ENCODE measurements around the gene NIPSNAP3A. TPM values are rescaled to one million over a fixed set of nuclear protein-coding genes. Genes with fewer than 3 reads are reported as not detected.

The NIPSNAP3A gene
- total RNA-seq: 82.7 and 112 TPM in 2 replicates

DNA sequence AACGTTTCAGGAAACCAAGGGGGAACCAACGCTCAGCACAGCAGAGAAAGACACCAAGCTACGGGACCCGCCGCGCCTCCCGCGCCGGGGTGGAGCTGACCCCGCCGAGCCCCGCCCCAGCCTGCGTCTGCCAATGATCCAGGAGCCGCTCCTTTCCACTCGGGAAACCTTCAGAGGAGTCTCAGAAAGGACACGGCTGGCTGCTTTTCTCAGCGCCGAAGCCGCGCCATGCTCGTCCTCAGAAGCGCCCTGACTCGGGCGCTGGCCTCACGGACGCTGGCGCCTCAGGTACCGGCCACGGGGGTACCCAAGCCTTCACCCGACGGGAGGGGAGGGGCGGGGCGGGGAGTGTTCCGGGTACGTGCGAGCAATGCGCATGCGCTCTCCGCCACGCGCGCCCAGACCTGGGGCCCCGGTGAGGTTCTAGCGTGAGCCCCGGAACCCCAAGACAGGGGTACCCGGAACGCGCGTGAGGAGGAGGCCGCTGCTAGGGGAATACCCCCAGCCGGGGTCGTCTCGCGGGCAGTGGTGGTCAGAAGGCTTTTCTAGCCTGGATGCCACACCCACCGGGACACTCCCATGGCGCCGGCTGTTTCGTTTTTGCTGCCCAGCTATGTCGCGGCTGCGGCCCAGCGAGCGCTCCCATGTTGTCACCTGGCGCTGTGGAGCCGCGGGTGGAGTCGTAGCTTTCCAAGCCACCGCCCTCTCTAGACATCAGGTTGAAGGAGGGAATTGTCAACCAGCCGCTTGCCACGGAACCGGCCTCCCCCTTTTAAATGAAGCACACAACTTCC, at the start of gene NIPSNAP3A:
Gene NIPSNAP3A (plus strand): TSS at position 119 of the 794 bp plus-strand sequence. CDS start 110 bp downstream, at position 229.

Other genes with a start within 250 kb of the NIPSNAP3A start
- gene OR13F1, start 243.4 kb upstream of the NIPSNAP3A start, total RNA-seq: not detected in 2 replicates
- gene OR13C4, start 220.5 kb upstream of the NIPSNAP3A start, total RNA-seq: not detected in 2 replicates
- not detected in 2 replicates for gene OR13C3, start 210.8 kb upstream of the NIPSNAP3A start, total RNA-seq
- not detected in 2 replicates for gene OR13C8, start 178.5 kb upstream of the NIPSNAP3A start, total RNA-seq
- not detected in 2 replicates for gene OR13C5, start 148.3 kb upstream of the NIPSNAP3A start, total RNA-seq
- not detected in 2 replicates for gene OR13C2, start 142.1 kb upstream of the NIPSNAP3A start, total RNA-seq
- gene OR13C9, start 129.5 kb upstream of the NIPSNAP3A start, total RNA-seq: 0.06 TPM in 1 of 2 replicates, not detected in the other
- gene OR13D1, start 53.2 kb upstream of the NIPSNAP3A start, total RNA-seq: not detected in 2 replicates
- gene NIPSNAP3B, start 16.4 kb downstream of the NIPSNAP3A start, total RNA-seq: 0.79 and 1.6 TPM in 2 replicates
- 43.2 and 55.0 TPM in 2 replicates for gene ABCA1, start 180.5 kb downstream of the NIPSNAP3A start, total RNA-seq

Data from aortic smooth muscle cell (primary cell).